Aorta (tissue), 5 donors: ENCODE measurements around the gene PRELP. TPM values are rescaled to one million over a fixed set of nuclear protein-coding genes. Genes with fewer than 3 reads are reported as not detected.

Experiments used
- ATAC-seq: fragments of 200-7000 bp; cut with Tn5 transposase; one replicate; pipeline ENCODE4 v1.9.1; 2022; ENCODE audit warnings: moderate library complexity; ENCODE audit not compliant: low FRiP score
- DNase-seq, 2 donors: peaks; one replicate each; pipeline ENCODE4 v3.0.0-alpha.2; 2020
- H3K27ac ChIP-seq, 2 donors: one replicate each; pipeline ENCODE4 v1.5.1; 2013; ENCODE audit warnings: low read length in 2 of 2, mild to moderate bottlenecking in 2 of 2, moderate library complexity in 2 of 2, control low read depth in 1 of 2, inconsistent platforms in 1 of 2, low read depth in 1 of 2
- H3K27me3 ChIP-seq, 2 donors: one replicate each; pipeline ENCODE4 v1.6.1; 2013; ENCODE audit warnings: control low read depth in 1 of 2, low read length in 1 of 2, mild to moderate bottlenecking in 1 of 2, moderate library complexity in 1 of 2; ENCODE audit not compliant: insufficient read depth in 2 of 2, control insufficient read depth in 1 of 2
- H3K36me3 ChIP-seq, 2 donors: one replicate each; pipeline ENCODE4 v1.6.1; 2013; ENCODE audit warnings: control low read depth in 1 of 2, low read length in 1 of 2, mild to moderate bottlenecking in 1 of 2; ENCODE audit not compliant: insufficient read depth in 2 of 2, control insufficient read depth in 1 of 2
- H3K4me1 ChIP-seq, 2 donors: one replicate each; pipeline ENCODE4 v1.6.1; 2013; ENCODE audit warnings: low read length in 2 of 2, control low read depth in 1 of 2, mild to moderate bottlenecking in 1 of 2, moderate library complexity in 1 of 2; ENCODE audit not compliant: insufficient read depth in 2 of 2, control insufficient read depth in 1 of 2
- H3K4me3 ChIP-seq, 2 donors: one replicate each; pipeline ENCODE4 v1.5.1; 2013; ENCODE audit warnings: low read length in 2 of 2, control low read depth in 1 of 2, mild to moderate bottlenecking in 1 of 2
- H3K9me3 ChIP-seq: one replicate; pipeline ENCODE4 v1.6.1; 2013; ENCODE audit warnings: mild to moderate bottlenecking, low read length; ENCODE audit not compliant: control insufficient read depth
- WGBS, 2 donors: extraction: QIAGEN DNeasy Blood & Tissue Kit; methylation state at CpG; one replicate each; pipeline ENCODE4 v1.1.7; 2013; 5-methylcytosine and 5-hydroxymethylcytosine counted together
- intact Hi-C, 2 donors: fragments of 100-400 bp; cut with DNase I; formaldehyde crosslinking; loops; one replicate each; pipeline versions ENCODE4 v1.14.2 to v1.15.0; 2022
- polyA plus RNA-seq, 2 donors: library from polyadenylated mRNA; stranded (reverse); fragments of 200-250 nt; gene quantifications; one replicate each; pipeline ENCODE4 v1.2.3, GENCODE V29; 2013
- total RNA-seq, 2 donors: library from RNA; stranded (reverse); fragmentation: NEBNext Ultra II Directional; extraction: Animal tissue kit (Norgen Biotek cat#: 25700); gene quantifications; one replicate each; pipeline ENCODE4 v1.2.1, GENCODE V29; 2021
- donor health status: healthy with polysubstance abuse.
- donor health status: Bipolar disorder and iron deficiency.
- donor health status: DM: no; HTN: no; CAD: no.
- donor health status: DM: no; HTN: no; CAD: no.
- donor health status: DM: yes; HTN: yes; CAD: no.

Gene PRELP
- total and polyA plus RNA-seq, 4 donors, result 152 to 217 (median 176) TPM

DNA sequence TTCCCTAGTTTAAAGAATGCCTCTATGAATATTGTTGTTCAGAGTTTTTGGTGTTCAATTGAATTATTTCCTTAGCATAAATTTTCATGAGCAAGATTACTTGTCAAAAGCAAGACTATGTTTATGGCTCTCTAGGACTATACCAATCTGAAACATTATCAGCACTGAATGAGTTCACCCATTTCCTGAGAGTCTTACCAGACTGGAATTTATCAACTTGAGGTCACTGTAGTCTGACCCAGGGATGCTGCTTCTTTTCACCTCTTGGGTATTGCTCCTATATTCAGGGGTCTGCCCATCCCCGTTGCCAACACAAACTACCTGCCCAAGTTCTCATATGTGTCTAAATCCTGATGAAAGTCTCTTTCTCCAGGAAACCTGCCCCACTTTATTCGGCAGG lies 61.0 kb downstream of the PRELP start:
- WGBS, 2 donors, result 89 to 90% methylated on average over 2 of the region's 2 CpGs
- peaks cover 0 to 9% of the 10 kb centered on the region in 2 donors for H3K4me1 ChIP-seq

DNA sequence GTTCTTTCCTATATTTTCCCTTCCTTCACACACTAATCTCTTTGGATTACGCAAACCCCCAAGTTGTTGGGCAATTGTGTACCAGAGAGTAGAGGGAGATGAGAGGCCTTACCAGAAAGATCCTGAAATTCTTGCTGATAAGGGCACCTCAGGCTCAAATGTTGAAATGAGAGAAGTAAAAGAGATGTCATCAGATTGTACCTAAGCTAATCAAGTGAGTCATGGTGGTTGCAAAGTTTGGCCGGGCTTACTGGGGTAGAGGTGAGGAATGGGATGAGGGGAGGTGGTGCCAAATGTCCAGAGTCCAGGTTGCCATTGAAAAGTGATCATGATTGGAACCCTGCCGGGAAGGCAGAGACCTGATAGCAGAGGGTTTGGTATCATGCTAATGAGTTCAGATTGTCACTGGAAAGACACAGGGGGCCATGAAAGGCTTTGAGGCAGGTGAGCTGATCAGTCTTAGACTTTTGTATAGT lies 61.4 kb downstream of the PRELP start:
- Histone ChIP-seq H3K27me3 (no peaks in the 10 kb centered on the region), H3K4me1 (peaks cover 0 to 9% of the 10 kb centered on the region in 2 donors), H3K36me3 (no peaks in the 10 kb centered on the region), H3K9me3 (no peaks in the 10 kb centered on the region), H3K4me3 (no peak overlapping the region), H3K27ac (peak overlapping the region; percentile 23 to 83)
- 90 to 92% methylated on average over 3 of the region's 3 CpGs for WGBS, 2 donors
- DNase-seq, result peak in 1 of 2 donors; percentile 31
- intact Hi-C loops, result no loop called here
- no peak for ATAC-seq

More for the DNA sequence above, 61.0 kb downstream of the PRELP start:
- H3K9me3 ChIP-seq, result no peaks in the 10 kb centered on the region
- H3K27me3 ChIP-seq, result no peaks in the 10 kb centered on the region
- no peaks in the 10 kb centered on the region for H3K36me3 ChIP-seq
- intact Hi-C loops, result no loop called here
- ATAC-seq (no peak), DNase-seq (peak in 1 of 2 donors; percentile 9)
- no peak overlapping the region for H3K4me3 ChIP-seq
- no peak overlapping the region for H3K27ac ChIP-seq

DNA sequence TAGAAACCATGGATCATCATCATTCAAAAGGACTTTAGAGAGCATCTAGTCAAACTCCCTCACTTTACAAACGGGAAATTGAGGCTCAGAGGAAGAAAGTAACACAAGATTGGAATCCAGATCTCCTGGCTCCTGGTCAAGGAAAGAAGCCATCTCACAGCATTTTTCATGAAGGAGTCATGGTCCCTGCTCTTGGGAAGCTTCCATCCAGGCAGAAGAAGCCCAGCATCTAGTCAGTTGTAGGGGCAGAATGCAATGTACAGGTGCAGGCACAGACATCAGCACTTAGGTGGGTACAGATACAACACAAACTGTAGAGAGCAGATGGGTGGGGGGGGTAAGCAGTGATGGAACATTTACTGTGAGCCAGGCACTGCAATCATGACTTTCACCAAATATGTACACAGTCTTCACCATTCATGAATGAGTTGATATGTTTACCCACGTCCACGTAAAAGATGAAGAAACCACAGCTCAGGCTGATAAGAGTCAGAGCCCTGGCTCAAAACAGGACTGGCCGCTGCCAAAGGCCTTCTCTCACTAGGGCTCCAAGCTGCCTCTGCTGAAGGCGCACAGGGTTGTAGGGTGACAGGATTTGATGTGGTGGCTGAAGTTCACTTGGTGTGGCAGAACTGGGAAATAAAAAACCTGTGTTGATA lies 62.3 kb downstream of the PRELP start:
- intact Hi-C loops, result no loop called here
- peaks cover 0 to 9% of the 10 kb centered on the region in 2 donors for H3K4me1 ChIP-seq

DNA sequence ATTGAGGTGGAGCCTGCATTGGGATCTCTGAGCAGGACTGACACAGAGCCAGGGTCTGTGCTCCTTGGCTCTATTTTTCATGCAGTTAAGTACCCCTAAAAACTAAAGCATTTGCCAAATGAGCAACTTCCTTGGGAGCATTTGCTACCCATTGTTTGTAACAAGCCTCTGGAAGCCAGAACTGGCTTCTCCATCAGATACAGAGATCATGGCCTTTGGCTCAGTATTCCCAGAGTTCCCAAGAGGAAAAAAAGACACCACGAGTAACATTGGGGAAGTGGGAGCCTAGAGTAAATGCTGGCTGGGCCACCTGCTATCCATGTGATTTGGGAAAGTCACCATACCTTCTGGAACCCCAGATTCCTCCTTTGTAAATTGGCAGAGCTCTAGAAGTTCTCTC lies 63.1 kb downstream of the PRELP start:
- Histone ChIP-seq H3K27ac (peak overlapping the region; percentile 0 to 15), H3K4me1 (peaks cover 0 to 9% of the 10 kb centered on the region in 2 donors), H3K4me3 (no peak overlapping the region), H3K9me3 (no peaks in the 10 kb centered on the region), H3K27me3 (no peaks in the 10 kb centered on the region), H3K36me3 (no peaks in the 10 kb centered on the region)
- 7 to 8% methylated on average over 1 of the region's 1 CpG for WGBS, 2 donors
- ATAC-seq, result no peak
- DNase-seq, result peak in 1 of 2 donors; percentile 17
- intact Hi-C loops, result no loop called here

More for the DNA sequence above, 62.3 kb downstream of the PRELP start:
- peak; percentile 69 for ATAC-seq
- peak overlapping the region; percentile 23 to 83 for H3K27ac ChIP-seq
- no peaks in the 10 kb centered on the region for H3K36me3 ChIP-seq
- DNase-seq, result peak; percentile 66 to 80
- 5 to 16% methylated on average over 5 of the region's 5 CpGs for WGBS, 2 donors
- H3K27me3 ChIP-seq, result no peaks in the 10 kb centered on the region
- H3K4me3 ChIP-seq, result no peak overlapping the region
- H3K9me3 ChIP-seq, result no peaks in the 10 kb centered on the region

DNA sequence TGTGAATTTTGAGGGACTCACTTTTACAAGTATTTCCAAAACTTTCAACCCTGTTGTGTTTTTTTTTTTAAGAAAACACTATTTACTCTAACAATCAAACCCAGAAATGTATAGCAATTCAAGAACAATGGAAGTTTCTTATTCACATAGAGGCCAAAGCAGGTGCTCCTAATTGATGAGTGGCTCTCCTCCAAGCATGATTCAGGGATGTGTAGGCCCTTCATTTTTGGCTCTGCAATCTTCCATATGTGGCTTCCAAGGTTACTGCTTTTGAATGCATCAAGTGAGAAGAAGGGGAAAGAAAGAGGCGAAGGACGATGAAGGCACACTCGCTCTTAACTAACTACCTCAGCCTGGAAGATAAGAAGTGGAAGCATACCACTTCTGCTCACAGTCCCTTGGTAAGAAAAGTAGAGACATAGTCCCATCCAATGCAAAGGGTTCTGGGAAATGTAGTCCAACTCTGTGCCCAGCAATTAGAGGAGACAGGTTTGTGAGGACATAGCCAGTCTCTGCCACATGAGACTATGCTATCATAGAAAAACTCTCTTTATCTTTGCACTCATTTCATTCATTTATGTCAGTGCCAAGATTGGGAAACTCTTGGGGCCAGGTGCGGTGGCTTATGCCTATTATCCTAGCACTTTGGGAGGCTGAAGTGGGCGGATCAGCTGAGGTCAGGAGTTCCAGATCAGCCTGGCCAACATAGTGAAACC lies 64.4 kb downstream of the PRELP start:
- no peaks in the 10 kb centered on the region for H3K36me3 ChIP-seq
- H3K4me1 ChIP-seq, result peaks cover 0 to 6% of the 10 kb centered on the region in 2 donors
- DNase-seq (no peak), ATAC-seq (no peak)
- H3K27me3 ChIP-seq, result no peaks in the 10 kb centered on the region
- no peaks in the 10 kb centered on the region for H3K9me3 ChIP-seq
- WGBS, 2 donors, result 95 to 97% methylated on average over 5 of the region's 5 CpGs
- H3K27ac ChIP-seq, result no peak overlapping the region
- intact Hi-C loops, result no loop called here
- H3K4me3 ChIP-seq, result no peak overlapping the region

Other genes starting within 250 kb of the PRELP start
- 1 to 10 TPM; 1.3 to 2.2 TPM for gene CHIT1, start 246.1 kb upstream of the PRELP start, total RNA-seq
- 10 to 100 TPM in 1 of 2 donors, under 1 TPM in 1; 0.56 to 16.4 TPM for gene CHIT1, start 246.1 kb upstream of the PRELP start, polyA plus RNA-seq
- 100 to 1,000 TPM in 1 of 2 donors, 10 to 100 TPM in 1; 51.6 to 302 TPM for gene BTG2, start 170.3 kb upstream of the PRELP start, total RNA-seq
- 100 to 1,000 TPM in 1 of 2 donors, 10 to 100 TPM in 1; 36.2 to 117 TPM for gene BTG2, start 170.3 kb upstream of the PRELP start, polyA plus RNA-seq
- gene FMOD, start 124.7 kb upstream of the PRELP start, total RNA-seq, result 100 to 1,000 TPM; 204 to 353 TPM
- gene FMOD, start 124.7 kb upstream of the PRELP start, polyA plus RNA-seq, result 100 to 1,000 TPM; 159 to 177 TPM
- not detected for gene OPTC, start 18.3 kb downstream of the PRELP start, total RNA-seq
- gene OPTC, start 18.3 kb downstream of the PRELP start, polyA plus RNA-seq, result under 1 TPM in 1 of 2 donors, not detected in 1; 0.56 TPM
- 100 to 1,000 TPM; 154 to 169 TPM for gene ATP2B4, start 151.0 kb downstream of the PRELP start, total RNA-seq
- 10 to 100 TPM; 15.2 to 67.8 TPM for gene ATP2B4, start 151.0 kb downstream of the PRELP start, polyA plus RNA-seq